HepG2 (cell line): Measurements from ENCODE around the gene GOSR1. TPM values are rescaled to one million over a fixed set of nuclear protein-coding genes. Genes with fewer than 3 reads are reported as not detected.
"Not testable (repeated sequence)": the region's sequence is repeated elsewhere in the genome, so short reads cannot be mapped to it uniquely, and the experiment has no call there.

Experiments used
- ATAC-seq: fragments of 200-7000 bp; cut with Tn5 transposase; 3 replicates; pipeline ENCODE4 v1.9.1; 2020; ENCODE audit warnings: mild to moderate bottlenecking, moderate library complexity
- BruUV-seq: library from RNA; stranded (reverse); fragments of 400-500 nt; replicated peaks from 2 replicates; lab custom pipeline; 2021; lab: Mats Ljungman, UMichigan
- CTCF ChIA-PET: fragments of 300-600 bp; formaldehyde crosslinking; extraction: SDS; loops from one replicate; lab custom pipeline; 2021; ENCODE audit warnings: low total read pairs, inconsistent platforms, low intra/inter-chr PET ratio; lab: Yijun Ruan, JAX
- POLR2A ChIA-PET: fragments of 350-600 bp; sonication (Branson Sonifier 250); formaldehyde crosslinking; loops from one replicate; lab custom pipeline; 2020; ENCODE audit warnings: antibody characterized with exemption, inconsistent platforms; lab: Yijun Ruan, JAX
- DNase-seq: peaks from one replicate; pipeline ENCODE4 v3.0.0-alpha.2; 2015; ENCODE audit warnings: low spot score
- FAIRE-seq: peaks from 3 replicates; lab custom pipeline; 2011; peaks lifted over from hg19 to GRCh38; lab: Jason Lieb, UNC
- H2AFZ ChIP-seq: one replicate; pipeline ENCODE4 v1.6.1; 2011; ENCODE audit warnings: low read length, inconsistent platforms
- H3K27ac ChIP-seq: fragments of 300-600 bp; 3 replicates; pipeline ENCODE4 v1.8.0; 2011; ENCODE audit warnings: mixed run types, mild to moderate bottlenecking, mixed read lengths, low read length, inconsistent platforms; ENCODE audit not compliant: insufficient read depth; ENCODE audit errors: extremely low read length
- H3K27me3 ChIP-seq, 2 experiments: fragments of 200-600 bp in 1 of 2; 2 replicates in 1 of 2; 3 replicates in 1 of 2; pipeline versions ENCODE4 v1.6.0 to v1.8.0; 2011; ENCODE audit warnings: low read length in 2 of 2, mild to moderate bottlenecking in 2 of 2, moderate library complexity in 2 of 2, inconsistent platforms in 1 of 2; ENCODE audit not compliant: insufficient read depth in 2 of 2, control insufficient read depth in 1 of 2
- H3K36me3 ChIP-seq, 2 experiments: fragments of 200-600 bp in 1 of 2; replicated peaks in 1 of 2; 2 replicates in 1 of 2; 3 replicates in 1 of 2; pipeline versions ENCODE4 v1.5.1 to v1.8.0; 2011; ENCODE audit warnings: low read length in 2 of 2, inconsistent platforms in 1 of 2; ENCODE audit not compliant: insufficient read depth in 2 of 2, control insufficient read depth in 1 of 2
- H3K4me1 ChIP-seq: 2 replicates; pipeline ENCODE4 v1.5.1; 2012; ENCODE audit warnings: low read length, inconsistent platforms; ENCODE audit not compliant: insufficient read depth
- H3K4me2 ChIP-seq: 2 replicates; pipeline ENCODE4 v1.6.0; 2011; ENCODE audit warnings: low read depth, low read length, inconsistent platforms
- H3K4me3 ChIP-seq, 3 experiments: fragments of 200-600 bp in 1 of 3; sonication (generic), shearing (Covaris generic) in 1 of 3; replicated peaks in 1 of 3; 2 replicates each; pipeline ENCODE4 v1.5.1; 2011 to 2016; ENCODE audit warnings: low read length in 3 of 3, inconsistent platforms in 2 of 3, low read depth in 2 of 3, mild to moderate bottlenecking in 2 of 3, control low read depth in 1 of 3, mixed read lengths in 1 of 3; ENCODE audit not compliant: insufficient read depth in 1 of 3
- H3K79me2 ChIP-seq: one replicate; pipeline ENCODE4 v1.6.1; 2011; ENCODE audit warnings: low read length, inconsistent platforms; ENCODE audit not compliant: insufficient read depth
- H3K9ac ChIP-seq: 2 replicates; pipeline ENCODE4 v1.6.0; 2011; ENCODE audit warnings: mild to moderate bottlenecking, low read depth, low read length, inconsistent platforms; ENCODE audit not compliant: insufficient read depth
- H3K9me3 ChIP-seq: 2 replicates; pipeline ENCODE4 v1.5.1; 2012; ENCODE audit warnings: mild to moderate bottlenecking, low read length
- H4K20me1 ChIP-seq: 2 replicates; pipeline ENCODE4 v1.6.0; 2011; ENCODE audit warnings: inconsistent platforms, mild to moderate bottlenecking, low read length, moderate library complexity; ENCODE audit not compliant: insufficient read depth
- MAX ChIP-seq: IDR thresholded peaks from 2 replicates; pipeline ENCODE4 v1.6.1; 2012; ENCODE audit warnings: inconsistent platforms
- MNT ChIP-seq: fragments of 450-650 bp; IDR thresholded peaks from 2 replicates; pipeline ENCODE4 v1.6.1; 2016
- WGBS: methylation state at CpG from one replicate; pipeline ENCODE4 v1.1.6; 2017; ENCODE audit warnings: low lambda C conversion rate; 5-methylcytosine and 5-hydroxymethylcytosine counted together
- in situ Hi-C: cut with HindIII; loops from 2 replicates; pipeline ENCODE4 v1.10.0; 2017; ENCODE audit warnings: low pct_unique_long_range_greater_than_20kb; ENCODE audit not compliant: extremely low pct_ligation_motif_present
- intact Hi-C: fragments of 100-400 bp; cut with micrococcal nuclease; formaldehyde crosslinking; loops from one replicate; pipeline ENCODE4 v1.10.0; 2022; ENCODE audit not compliant: unreplicated experiment
- polyA plus RNA-seq, 8 experiments: library from polyadenylated mRNA; depleted of rRNA in 3 of 8; stranded (reverse) in 7 of 8; unstranded in 1 of 8; fragments of >200 nt; fragmentation: Illumina TruSeq in 4 of 8; extraction: Trizol in 4 of 8; gene quantifications; 2 replicates each; pipeline versions ENCODE4 v1.2.1 to v1.2.3, GENCODE V29; 2011 to 2016; ENCODE audit warnings: low read depth in 4 of 8, missing spikeins in 1 of 8, mixed read lengths in 1 of 8; ENCODE audit not compliant: insufficient read depth in 1 of 8
- total RNA-seq, 5 experiments: library from RNA; depleted of rRNA; stranded (reverse); fragments of >200 nt; fragmentation: Illumina TruSeq; extraction: Trizol; gene quantifications; 2 replicates each; pipeline ENCODE4 v1.2.3, GENCODE V29; 2016; ENCODE audit warnings: low read depth in 1 of 5

GOSR1 gene
- total and polyA plus RNA-seq, 2 of the 13 experiments (the other 11 are each of a cell fraction or from before 2014, with no cell fraction given), result 15.8 to 37.0 TPM

- BruUV-seq, H3K79me2 ChIP-seq, H3K4me3 ChIP-seq, H3K36me3 ChIP-seq, H3K9me3 ChIP-seq, in situ Hi-C loops, H3K27ac ChIP-seq, H3K4me2 ChIP-seq, ATAC-seq, POLR2A ChIA-PET, CTCF ChIA-PET, H4K20me1 ChIP-seq, intact Hi-C loops, H2AFZ ChIP-seq, H3K9ac ChIP-seq: not testable (repeated sequence)
- Histone ChIP-seq H3K4me1 (peaks cover 19% of the 10 kb centered on the region), H3K27me3 (peaks cover 2 to 24% of the 10 kb centered on the region in 2 experiments; a peak in 4 of 5 replicates)
- FAIRE-seq, result peak; percentile 87
- 0 out of 2 replicates have a peak, but pooled peaks have one; percentile 31 for TF ChIP-seq MAX
- TF ChIP-seq MNT, result peak; percentile 67; the same call in 1 of the 2 replicates
- WGBS, result 45% methylated on average over 6 of the region's 7 CpGs
- DNase-seq, result peak; percentile 49
These were observed 86.7 kb downstream of the GOSR1 start for GRCh38 chr17:30563905-30564390.

DNA sequence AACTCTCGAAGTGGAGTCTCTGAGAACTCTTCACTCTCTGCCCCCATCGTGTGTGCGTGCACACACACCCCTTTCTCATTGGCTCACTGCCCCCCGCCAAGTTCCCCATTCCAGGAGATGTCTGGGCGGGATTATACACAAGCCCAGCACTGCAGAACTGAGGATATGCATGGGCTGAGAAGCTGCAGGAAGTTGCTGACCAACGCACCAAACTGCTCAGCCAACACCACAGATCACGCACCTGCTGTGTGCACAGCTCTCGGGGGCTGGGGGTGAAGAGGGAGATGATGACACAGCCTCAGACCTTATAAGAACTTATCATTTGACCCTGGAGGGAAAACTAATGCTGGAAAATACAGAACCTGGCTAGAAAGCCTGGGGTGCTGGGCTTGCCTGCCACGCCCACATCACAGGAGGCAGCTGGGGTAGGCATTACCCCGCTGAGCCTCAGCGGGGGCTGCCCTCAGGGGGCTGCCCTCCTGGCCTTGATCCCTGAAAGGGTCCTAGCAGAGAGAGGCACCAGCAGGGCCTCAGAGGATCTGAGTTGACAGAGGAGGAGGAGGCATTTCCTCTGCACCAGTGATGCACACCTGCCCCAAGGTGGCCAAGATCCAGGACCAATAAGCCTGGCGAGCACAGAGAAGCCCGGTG, 87.3 kb downstream of the GOSR1 start:
- ATAC-seq, H3K36me3 ChIP-seq, H3K27ac ChIP-seq, BruUV-seq, DNase-seq, H3K9me3 ChIP-seq, H2AFZ ChIP-seq, H4K20me1 ChIP-seq, POLR2A ChIA-PET, intact Hi-C loops, CTCF ChIA-PET, FAIRE-seq, in situ Hi-C loops, H3K9ac ChIP-seq, H3K4me3 ChIP-seq, H3K79me2 ChIP-seq: not testable (repeated sequence)
- H3K27me3 ChIP-seq, result peaks cover 2 to 24% of the 10 kb centered on the region in 2 experiments; a peak in 4 of 5 replicates
- peak overlapping the region; percentile 3; the same call in 1 of the 2 replicates for H3K4me2 ChIP-seq
- 25% methylated on average over 11 of the region's 13 CpGs for WGBS
- H3K4me1 ChIP-seq, result peaks cover 17% of the 10 kb centered on the region
